ENCODE data around the gene LDAF1.

DNA sequence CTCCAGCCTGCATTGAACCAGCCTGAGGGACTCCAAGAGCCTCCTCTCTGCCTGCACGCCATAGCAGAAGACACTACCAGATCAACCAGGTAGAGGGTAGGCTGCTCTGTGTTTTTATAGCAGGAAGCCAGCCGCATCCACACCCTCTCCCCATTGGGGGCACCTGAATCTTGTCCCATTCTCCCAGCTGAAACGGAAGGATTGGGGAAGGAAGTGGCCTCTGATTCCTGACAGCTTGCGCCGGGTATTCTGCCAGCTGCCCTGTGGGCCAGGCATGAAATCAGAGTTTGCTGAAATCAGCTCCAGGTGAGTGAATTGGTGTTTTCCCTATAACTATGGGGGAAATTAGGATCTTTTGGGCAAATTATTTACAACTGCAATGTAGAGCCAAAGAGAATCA is 53.0 kb downstream of the LDAF1 start, which contains the start of gene ZP2:
- TF ChIP-seq, protein P1, sequence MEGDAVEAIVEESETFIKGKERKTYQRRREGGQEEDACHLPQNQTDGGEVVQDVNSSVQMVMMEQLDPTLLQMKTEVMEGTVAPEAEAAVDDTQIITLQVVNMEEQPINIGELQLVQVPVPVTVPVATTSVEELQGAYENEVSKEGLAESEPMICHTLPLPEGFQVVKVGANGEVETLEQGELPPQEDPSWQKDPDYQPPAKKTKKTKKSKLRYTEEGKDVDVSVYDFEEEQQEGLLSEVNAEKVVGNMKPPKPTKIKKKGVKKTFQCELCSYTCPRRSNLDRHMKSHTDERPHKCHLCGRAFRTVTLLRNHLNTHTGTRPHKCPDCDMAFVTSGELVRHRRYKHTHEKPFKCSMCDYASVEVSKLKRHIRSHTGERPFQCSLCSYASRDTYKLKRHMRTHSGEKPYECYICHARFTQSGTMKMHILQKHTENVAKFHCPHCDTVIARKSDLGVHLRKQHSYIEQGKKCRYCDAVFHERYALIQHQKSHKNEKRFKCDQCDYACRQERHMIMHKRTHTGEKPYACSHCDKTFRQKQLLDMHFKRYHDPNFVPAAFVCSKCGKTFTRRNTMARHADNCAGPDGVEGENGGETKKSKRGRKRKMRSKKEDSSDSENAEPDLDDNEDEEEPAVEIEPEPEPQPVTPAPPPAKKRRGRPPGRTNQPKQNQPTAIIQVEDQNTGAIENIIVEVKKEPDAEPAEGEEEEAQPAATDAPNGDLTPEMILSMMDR (conservative IDR thresholded peaks at IDR 0.05; ENCODE audit: low read depth, low read length), result no peak
- no peak for TF ChIP-seq EZH2 (IDR thresholded peaks at IDR 0.05; ENCODE audit: low read length, unreplicated experiment)
